Skin epidermis (tissue), 12 donors: ENCODE results near the gene UBE2U.
"Not testable (repeated sequence)": the region's sequence is repeated elsewhere in the genome, so short reads cannot be mapped to it uniquely, and the experiment has no call there.

ENCODE experiments used
- H3K27ac ChIP-seq, 21 experiments: fragments of 200-600 bp; sonication (generic) in 11 of 21; one replicate each; pipeline ENCODE4 v1.5.0; 2020; ENCODE audit warnings: mild to moderate bottlenecking in 3 of 21, inconsistent platforms in 2 of 21, moderate library complexity in 2 of 21
- H3K4me3 ChIP-seq, 7 experiments: fragments of 200-600 bp; sonication (generic) in 2 of 7; one replicate each; pipeline ENCODE4 v1.5.0; 2020; ENCODE audit warnings: inconsistent platforms in 2 of 7, mild to moderate bottlenecking in 2 of 7, moderate library complexity in 1 of 7

The UBE2U gene

GRCh38 chr1:64186898-64187280 is 16.5 kb upstream of the UBE2U start:
- Histone ChIP-seq H3K4me3 (no peak overlapping the region), H3K27ac (no peak overlapping the region)

GRCh38 chr1:64187646-64188045 is 15.8 kb upstream of the UBE2U start:
- Histone ChIP-seq H3K27ac (no peak overlapping the region), H3K4me3 (no peak overlapping the region)

GRCh38 chr1:64192290-64192689 is 11.1 kb upstream of the UBE2U start:
- Histone ChIP-seq H3K27ac (no peak overlapping the region), H3K4me3 (no peak overlapping the region)

- Histone ChIP-seq H3K27ac (peak overlapping the region in 2 of 21 experiments; percentile 3 to 8), H3K4me3 (no peak overlapping the region)
These were observed 9.0 kb upstream of the UBE2U start for GRCh38 chr1:64194168-64195080.

GRCh38 chr1:64195081-64195395 is 8.4 kb upstream of the UBE2U start:
- H3K27ac ChIP-seq: peak overlapping the region in 2 of 21 experiments; percentile 8 to 26
- no peak overlapping the region for H3K4me3 ChIP-seq

- H3K27ac ChIP-seq: no peak overlapping the region
- H3K4me3 ChIP-seq: no peak overlapping the region
These were observed 7.2 kb upstream of the UBE2U start for GRCh38 chr1:64196074-64196870.

GRCh38 chr1:64197076-64197475 is 6.3 kb upstream of the UBE2U start:
- no peak overlapping the region for H3K4me3 ChIP-seq
- H3K27ac ChIP-seq: no peak overlapping the region

- Histone ChIP-seq H3K4me3 (no peak overlapping the region), H3K27ac (no peak overlapping the region)
These were observed 4.3 kb upstream of the UBE2U start for GRCh38 chr1:64199154-64199553.

- Histone ChIP-seq H3K27ac (no peak overlapping the region), H3K4me3 (no peak overlapping the region)
These were observed 3.4 kb upstream of the UBE2U start for GRCh38 chr1:64200064-64200463.

GRCh38 chr1:64209221-64209620 is 5.8 kb downstream of the UBE2U start:
- Histone ChIP-seq H3K27ac (no peak overlapping the region), H3K4me3 (no peak overlapping the region)

GRCh38 chr1:64212031-64212430 is 8.6 kb downstream of the UBE2U start:
- no peak overlapping the region for H3K27ac ChIP-seq
- no peak overlapping the region for H3K4me3 ChIP-seq

GRCh38 chr1:64215576-64215975 is 12.2 kb downstream of the UBE2U start:
- Histone ChIP-seq H3K4me3 (no peak overlapping the region), H3K27ac (no peak overlapping the region)

GRCh38 chr1:64220241-64220640 is 16.8 kb downstream of the UBE2U start:
- Histone ChIP-seq H3K4me3 (no peak overlapping the region), H3K27ac (no peak overlapping the region)

- H3K27ac ChIP-seq: no peak overlapping the region
- no peak overlapping the region for H3K4me3 ChIP-seq
These were observed 20.1 kb downstream of the UBE2U start for GRCh38 chr1:64223329-64224151.

GRCh38 chr1:64224236-64224635 is 20.8 kb downstream of the UBE2U start:
- H3K4me3 ChIP-seq, H3K27ac ChIP-seq: not testable (repeated sequence)

- no peak overlapping the region for H3K27ac ChIP-seq
- no peak overlapping the region for H3K4me3 ChIP-seq
These were observed 24.9 kb downstream of the UBE2U start for GRCh38 chr1:64228167-64228957.

- Histone ChIP-seq H3K4me3 (no peak overlapping the region), H3K27ac (no peak overlapping the region)
These were observed 25.9 kb downstream of the UBE2U start for GRCh38 chr1:64229307-64229706.

GRCh38 chr1:64231153-64231552 is 27.7 kb downstream of the UBE2U start:
- no peak overlapping the region for H3K27ac ChIP-seq
- H3K4me3 ChIP-seq: no peak overlapping the region

- Histone ChIP-seq H3K27ac (no peak overlapping the region), H3K4me3 (no peak overlapping the region)
These were observed 28.2 kb downstream of the UBE2U start for GRCh38 chr1:64231654-64232053.

- Histone ChIP-seq H3K4me3 (no peak overlapping the region), H3K27ac (no peak overlapping the region)
These were observed 31.3 kb downstream of the UBE2U start for GRCh38 chr1:64234714-64235113.
